ENCODE measurements around the gene IER5.
"Not testable (repeated sequence)": the region's sequence is repeated elsewhere in the genome, so short reads cannot be mapped to it uniquely, and the experiment has no call there.

The IER5 gene

GRCh38 chr1:181088079-181089016 lies at the start of gene IER5:
Gene IER5, plus strand, starts transcription at chr1:181088700. Its CDS starts 203 bp downstream, at chr1:181088903.
- in situ Hi-C loops (cut with MboI; ENCODE audit: low sequenced_read_pairs), result no loop called here

- in situ Hi-C loops (cut with MboI; ENCODE audit: low sequenced_read_pairs), result loop anchor here (25.0 kb wide), 1 partner anchor 97 kb away; no protein-coding TSS in a partner anchor
Measured at GRCh38 chr1:181040284-181040865, 48.1 kb upstream of the IER5 start.

GRCh38 chr1:181043025-181043888 lies 45.2 kb upstream of the IER5 start:
- in situ Hi-C loops (cut with MboI; ENCODE audit: low sequenced_read_pairs), result loop anchor here (25.0 kb wide), 1 partner anchor 94 kb away; no protein-coding TSS in a partner anchor

GRCh38 chr1:181044449-181044966 lies 44.0 kb upstream of the IER5 start:
- in situ Hi-C loops (cut with MboI; ENCODE audit: low sequenced_read_pairs), result loop anchor here (25.0 kb wide), 1 partner anchor 93 kb away; no protein-coding TSS in a partner anchor

- in situ Hi-C loops (cut with MboI; ENCODE audit: low sequenced_read_pairs), result loop anchor here (25.0 kb wide), 1 partner anchor 91 kb away; no protein-coding TSS in a partner anchor
Measured at GRCh38 chr1:181045946-181046345, 42.6 kb upstream of the IER5 start.

GRCh38 chr1:181049378-181049777 lies 39.1 kb upstream of the IER5 start:
- in situ Hi-C loops (cut with MboI; ENCODE audit: low sequenced_read_pairs), result loop anchor here (25.0 kb wide), 1 partner anchor 88 kb away; no protein-coding TSS in a partner anchor

- in situ Hi-C loops (cut with MboI; ENCODE audit: low sequenced_read_pairs), result no loop called here
Measured at GRCh38 chr1:181050922-181051321, 37.6 kb upstream of the IER5 start.

- in situ Hi-C loops (cut with MboI; ENCODE audit: low sequenced_read_pairs), result no loop called here
Measured at GRCh38 chr1:181056560-181056959, 31.9 kb upstream of the IER5 start.

GRCh38 chr1:181057079-181057478 lies 31.4 kb upstream of the IER5 start:
- in situ Hi-C loops (cut with MboI; ENCODE audit: low sequenced_read_pairs), result no loop called here

GRCh38 chr1:181059435-181059834 lies 29.1 kb upstream of the IER5 start:
- in situ Hi-C loops (cut with MboI; ENCODE audit: low sequenced_read_pairs), result no loop called here

GRCh38 chr1:181060066-181060465 lies 28.4 kb upstream of the IER5 start:
- in situ Hi-C loops (cut with MboI; ENCODE audit: low sequenced_read_pairs), result no loop called here

- in situ Hi-C loops (cut with MboI; ENCODE audit: low sequenced_read_pairs), result not testable (repeated sequence)
Measured at GRCh38 chr1:181060947-181061346, 27.6 kb upstream of the IER5 start.

- in situ Hi-C loops (cut with MboI; ENCODE audit: low sequenced_read_pairs), result no loop called here
Measured at GRCh38 chr1:181061487-181061886, 27.0 kb upstream of the IER5 start.

- in situ Hi-C loops (cut with MboI; ENCODE audit: low sequenced_read_pairs), result no loop called here
Measured at GRCh38 chr1:181061891-181062835, 26.3 kb upstream of the IER5 start.

GRCh38 chr1:181062836-181063428 lies 25.6 kb upstream of the IER5 start:
- in situ Hi-C loops (cut with MboI; ENCODE audit: low sequenced_read_pairs), result no loop called here

GRCh38 chr1:181064011-181064623 lies 24.4 kb upstream of the IER5 start:
- in situ Hi-C loops (cut with MboI; ENCODE audit: low sequenced_read_pairs), result no loop called here

- in situ Hi-C loops (cut with MboI; ENCODE audit: low sequenced_read_pairs), result no loop called here
Measured at GRCh38 chr1:181064702-181065101, 23.8 kb upstream of the IER5 start.

- in situ Hi-C loops (cut with MboI; ENCODE audit: low sequenced_read_pairs), result no loop called here
Measured at GRCh38 chr1:181073638-181074037, 14.9 kb upstream of the IER5 start.
